Esophagus (tissue), 2 donors: Measurements from ENCODE around the gene PARG. TPM values are rescaled to one million over a fixed set of nuclear protein-coding genes. Genes with fewer than 3 reads are reported as not detected.
"Not testable (repeated sequence)": the region's sequence is repeated elsewhere in the genome, so short reads cannot be mapped to it uniquely, and the experiment has no call there.

Experiments
- H3K27ac ChIP-seq, 2 donors: one replicate each; pipeline ENCODE4 v1.5.1; 2013; ENCODE audit warnings: low read depth in 2 of 2, mild to moderate bottlenecking in 2 of 2, inconsistent platforms in 1 of 2, low read length in 1 of 2, moderate library complexity in 1 of 2
- H3K27me3 ChIP-seq, 2 donors: one replicate each; pipeline ENCODE4 v1.6.1; 2013; ENCODE audit warnings: low read length in 2 of 2, control low read depth in 1 of 2, mild to moderate bottlenecking in 1 of 2; ENCODE audit not compliant: insufficient read depth in 2 of 2, control insufficient read depth in 1 of 2
- H3K36me3 ChIP-seq, 2 donors: one replicate each; pipeline ENCODE4 v1.6.1; 2013; ENCODE audit warnings: low read length in 1 of 2; ENCODE audit not compliant: control insufficient read depth in 2 of 2, insufficient read depth in 2 of 2
- H3K4me1 ChIP-seq, 2 donors: one replicate each; pipeline ENCODE4 v1.6.1; 2013; ENCODE audit warnings: low read length in 1 of 2; ENCODE audit not compliant: control insufficient read depth in 2 of 2, insufficient read depth in 2 of 2
- H3K4me3 ChIP-seq, 2 donors: one replicate each; pipeline ENCODE4 v1.5.1; 2013; ENCODE audit warnings: low read length in 2 of 2, mild to moderate bottlenecking in 2 of 2, low read depth in 1 of 2, moderate library complexity in 1 of 2
- H3K9me3 ChIP-seq, 2 donors: one replicate each; pipeline ENCODE4 v1.6.1; 2013; ENCODE audit warnings: mild to moderate bottlenecking in 2 of 2, low read depth in 1 of 2, low read length in 1 of 2, moderate library complexity in 1 of 2; ENCODE audit not compliant: control insufficient read depth in 2 of 2, insufficient read depth in 1 of 2
- WGBS, 2 donors: extraction: QIAGEN DNeasy Blood & Tissue Kit; methylation state at CpG; one replicate each; pipeline ENCODE4 v1.1.7; 2013; 5-methylcytosine and 5-hydroxymethylcytosine counted together
- polyA plus RNA-seq, 2 donors: library from polyadenylated mRNA; stranded (reverse); fragments of 200-250 nt; gene quantifications; one replicate each; pipeline ENCODE4 v1.2.3, GENCODE V29; 2013
- donor health status: healthy with polysubstance abuse.
- donor health status: Bipolar disorder and iron deficiency.

PARG gene
- polyA plus RNA-seq, 2 donors = 3.1 to 7.6 TPM

DNA sequence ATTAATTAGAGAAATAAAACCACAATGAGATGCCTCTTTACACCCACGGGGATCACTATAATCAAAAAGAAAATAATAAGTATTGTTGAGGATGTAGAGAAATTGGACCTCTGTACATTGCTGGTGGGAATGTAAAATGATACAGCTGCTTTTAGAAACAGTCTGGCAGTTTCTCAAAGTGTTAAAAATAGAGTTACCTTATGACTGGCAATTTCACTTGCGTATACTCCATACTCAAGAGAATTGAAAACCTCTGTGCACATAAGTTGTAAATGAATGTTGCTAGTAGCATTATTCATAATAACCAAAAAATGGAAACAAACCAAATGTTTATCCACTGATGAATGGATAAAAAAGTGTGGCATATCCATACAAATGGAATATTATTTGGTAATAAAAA is 6.3 kb upstream of the PARG start:
- not testable (repeated sequence) for H3K4me1 ChIP-seq, H3K36me3 ChIP-seq, H3K27ac ChIP-seq, H3K4me3 ChIP-seq, H3K9me3 ChIP-seq, H3K27me3 ChIP-seq
- 84% methylated on average over 1 of the region's 2 CpGs for WGBS, 2 donors

DNA sequence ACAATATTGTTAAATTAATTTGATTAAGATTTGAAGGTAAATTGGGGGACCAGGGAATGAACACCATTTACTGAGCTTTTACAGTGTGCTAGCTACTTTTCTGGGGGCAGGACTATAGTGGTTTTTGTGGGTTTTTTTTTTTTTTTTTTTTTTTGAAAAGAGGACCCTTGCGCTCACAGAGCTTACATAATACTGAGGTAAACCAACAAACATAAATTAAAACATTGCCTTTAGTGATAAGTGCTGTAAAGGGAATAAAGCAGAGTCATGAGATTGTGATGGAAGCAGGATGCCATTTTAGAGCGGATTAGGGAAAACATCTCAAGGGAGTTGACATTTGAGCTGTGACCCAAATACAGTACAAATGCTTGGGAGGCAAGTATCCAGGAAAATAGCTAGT is 1.8 kb upstream of the PARG start:
- not testable (repeated sequence) for H3K4me3 ChIP-seq, H3K9me3 ChIP-seq, H3K27ac ChIP-seq, H3K4me1 ChIP-seq, H3K27me3 ChIP-seq, H3K36me3 ChIP-seq
- 87 to 93% methylated on average over 2 of the region's 2 CpGs for WGBS, 2 donors

DNA sequence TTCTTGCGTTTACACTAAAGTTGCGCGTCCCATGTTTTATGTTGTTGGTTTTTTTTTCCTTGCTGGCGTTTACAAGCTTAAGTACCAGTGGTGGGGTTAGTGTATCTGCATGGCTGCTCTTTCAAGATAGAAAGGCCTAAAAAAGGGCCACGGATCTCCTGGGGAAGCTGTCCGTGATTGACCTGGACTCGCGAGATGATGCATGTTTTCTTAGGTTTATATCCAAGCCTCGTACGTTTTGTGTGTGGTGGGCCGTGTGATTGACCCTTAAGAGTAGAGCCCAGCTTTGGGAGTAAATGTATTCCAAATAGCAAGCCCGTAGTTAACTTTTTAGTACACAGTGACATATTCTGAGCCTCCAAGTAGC is 495 bp upstream of the PARG start:
- not testable (repeated sequence) for H3K27me3 ChIP-seq, H3K4me1 ChIP-seq, H3K36me3 ChIP-seq, H3K9me3 ChIP-seq
- Histone ChIP-seq H3K4me3 (peak overlapping the region; percentile 77 to 81), H3K27ac (peak overlapping the region; percentile 31 to 55)
- 0 to 1% methylated on average over 11 to 12 of the region's 12 CpGs for WGBS, 2 donors

DNA sequence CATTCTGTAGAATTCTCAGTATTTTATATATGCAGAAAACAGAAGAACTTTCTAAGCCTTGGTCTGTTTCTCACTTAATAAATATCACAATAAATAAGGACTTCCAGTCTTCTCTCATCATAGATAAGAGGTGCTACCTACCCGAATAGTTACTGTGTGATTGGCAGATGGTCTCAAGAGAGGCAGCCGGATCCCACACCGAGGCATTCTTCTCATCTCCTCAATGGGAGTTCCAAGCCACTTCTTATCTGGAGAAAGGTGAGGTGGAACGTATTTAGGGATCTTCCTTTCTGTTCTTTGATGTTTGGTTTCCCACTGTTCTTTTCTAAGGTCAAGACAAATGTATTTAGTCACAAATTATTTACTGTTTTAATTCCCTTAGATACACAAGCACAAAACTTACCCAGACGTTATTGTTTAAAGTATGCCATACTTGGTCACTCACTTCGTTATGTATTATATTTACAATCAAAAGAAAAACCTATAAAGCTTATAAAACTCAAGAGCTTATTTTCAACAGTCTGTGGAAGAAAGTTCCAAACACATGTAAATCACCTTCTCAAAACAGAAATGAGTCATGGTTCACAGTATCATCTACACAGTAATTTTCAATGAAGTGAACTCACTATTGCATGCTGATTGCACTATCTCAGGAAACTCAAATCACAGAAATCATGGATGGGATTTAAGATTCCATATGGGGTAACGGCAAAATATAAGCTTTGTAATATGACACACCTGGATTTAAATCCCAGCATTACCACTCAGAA is 9.7 kb downstream of the PARG start:
- H3K36me3 ChIP-seq, H3K27me3 ChIP-seq, H3K9me3 ChIP-seq, H3K4me1 ChIP-seq, H3K4me3 ChIP-seq, H3K27ac ChIP-seq: not testable (repeated sequence)
- WGBS, 2 donors = 80 to 83% methylated on average over 7 of the region's 7 CpGs

DNA sequence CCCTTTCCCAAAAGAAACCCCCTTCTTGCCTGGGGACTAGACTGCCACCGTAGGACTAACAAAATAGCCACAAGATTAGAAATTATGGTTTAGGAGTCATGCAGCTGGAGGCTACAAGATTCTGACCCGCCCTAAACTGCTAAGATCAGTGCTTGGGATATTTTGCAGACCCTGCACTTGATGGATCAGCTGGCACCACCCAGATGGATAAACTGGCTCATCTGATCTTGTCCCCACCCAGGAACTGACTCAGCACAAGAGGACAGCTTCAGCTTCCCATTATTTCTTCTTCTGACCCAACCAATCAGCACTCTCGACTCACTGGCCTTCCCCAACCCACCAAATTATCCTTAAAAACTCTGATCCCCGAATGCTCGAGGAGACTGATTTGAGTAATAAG is 10.6 kb downstream of the PARG start:
- not testable (repeated sequence) for H3K4me3 ChIP-seq, H3K4me1 ChIP-seq, H3K9me3 ChIP-seq, H3K36me3 ChIP-seq, H3K27me3 ChIP-seq, H3K27ac ChIP-seq
- 93% methylated on average over 4 of the region's 5 CpGs for WGBS, 2 donors

DNA sequence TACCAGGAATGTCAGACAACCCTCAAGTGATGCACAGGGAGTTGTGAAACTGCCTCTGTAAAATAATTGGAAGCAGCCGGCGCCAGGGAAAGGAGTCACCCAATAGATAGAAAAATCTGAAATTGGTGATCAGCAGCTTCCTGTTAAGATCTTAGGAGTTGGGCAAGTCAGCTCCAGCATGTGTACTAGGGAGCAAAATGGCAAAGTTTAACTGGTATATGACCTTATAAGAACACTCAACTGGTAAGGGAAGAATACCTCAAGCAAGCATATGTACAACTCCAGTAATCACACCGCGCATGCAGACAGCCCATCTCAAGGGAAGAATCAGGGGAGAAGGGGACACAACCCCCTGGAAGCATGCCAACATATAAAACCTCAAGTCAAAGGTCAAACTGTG is 18.3 kb downstream of the PARG start:
- not testable (repeated sequence) for H3K36me3 ChIP-seq, H3K4me3 ChIP-seq, H3K27me3 ChIP-seq, H3K9me3 ChIP-seq, H3K27ac ChIP-seq, H3K4me1 ChIP-seq
- WGBS, 2 donors = 72 to 98% methylated on average over 4 of the region's 4 CpGs

DNA sequence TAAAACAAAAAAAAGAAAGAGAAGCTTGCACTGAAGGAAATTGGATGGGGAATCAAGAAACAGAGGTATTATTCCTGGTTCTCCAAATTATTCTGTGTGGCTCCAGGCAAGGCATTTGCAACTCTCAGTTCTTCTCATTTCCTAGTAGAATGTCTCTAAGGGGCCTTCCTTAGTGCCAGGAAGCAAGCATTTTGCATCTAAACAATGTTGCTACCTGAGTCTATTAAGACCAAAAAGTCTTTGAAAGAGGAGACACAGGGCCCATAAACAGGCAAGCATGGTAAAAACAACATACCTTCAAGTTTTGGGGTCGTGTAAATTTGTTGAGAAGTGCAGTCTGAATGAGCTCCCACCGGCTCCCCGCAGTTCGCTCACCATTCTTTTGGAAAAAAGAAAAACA is 19.8 kb downstream of the PARG start:
- H3K27ac ChIP-seq, H3K4me3 ChIP-seq, H3K27me3 ChIP-seq, H3K36me3 ChIP-seq, H3K4me1 ChIP-seq, H3K9me3 ChIP-seq: not testable (repeated sequence)
- WGBS, 2 donors = 75 to 82% methylated on average over 4 of the region's 4 CpGs

DNA sequence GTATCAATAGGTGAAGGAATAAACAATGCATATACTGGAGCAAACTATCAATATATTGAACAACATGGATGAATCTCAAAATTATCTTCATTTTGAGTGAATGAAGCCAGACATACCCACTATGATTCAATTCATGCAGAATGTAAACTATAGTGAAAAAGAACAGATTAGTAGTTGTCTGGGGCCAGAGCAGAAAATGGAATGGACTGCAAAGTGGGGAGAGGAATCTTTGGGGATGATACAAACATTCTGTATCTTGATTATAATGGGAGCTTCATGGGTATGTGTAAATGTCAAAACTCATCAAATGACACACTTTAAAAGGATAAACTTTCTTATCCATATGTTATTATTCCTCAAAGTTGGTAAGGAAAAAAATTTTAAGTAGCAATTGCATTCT is 23.9 kb downstream of the PARG start:
- not testable (repeated sequence) for H3K27me3 ChIP-seq, H3K4me3 ChIP-seq, H3K9me3 ChIP-seq, H3K4me1 ChIP-seq, H3K36me3 ChIP-seq, H3K27ac ChIP-seq

DNA sequence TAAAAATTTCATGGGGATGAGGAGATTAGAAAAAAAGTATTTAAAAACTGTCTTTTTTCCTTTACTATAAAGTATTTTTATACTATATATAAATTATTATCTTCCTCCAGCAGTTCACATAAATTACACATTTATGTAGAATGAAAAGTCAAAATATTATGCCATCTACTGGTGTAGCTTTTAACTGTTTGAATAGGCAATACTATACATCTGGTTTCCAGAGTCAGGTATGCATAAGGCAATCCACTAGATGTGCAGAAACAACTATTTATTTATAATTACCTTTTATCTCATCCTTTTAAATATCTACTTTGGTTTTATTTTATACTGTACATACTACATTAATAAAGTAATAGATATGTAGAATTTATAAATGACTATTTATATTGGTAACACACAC is 25.4 kb downstream of the PARG start:
- not testable (repeated sequence) for H3K27me3 ChIP-seq, H3K4me3 ChIP-seq, H3K27ac ChIP-seq, H3K4me1 ChIP-seq, H3K9me3 ChIP-seq, H3K36me3 ChIP-seq

DNA sequence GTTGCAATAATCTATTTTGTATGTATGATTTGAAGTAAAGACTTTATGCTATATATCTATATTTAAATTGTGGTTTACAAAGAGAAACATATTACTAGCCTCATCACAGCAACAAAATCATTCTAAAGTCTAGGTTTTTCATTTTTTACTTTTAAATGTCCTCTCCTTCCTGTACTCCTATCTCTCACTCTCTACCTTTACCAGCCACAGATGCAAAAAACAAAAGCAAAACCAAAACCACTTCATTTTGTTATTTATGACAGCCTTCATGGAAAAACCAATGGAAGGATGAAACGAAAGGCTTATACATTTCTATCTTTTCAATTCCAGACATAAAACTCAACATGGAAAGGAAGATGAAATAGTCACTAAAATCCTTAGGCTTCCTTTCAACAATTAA is 31.5 kb downstream of the PARG start:
- not testable (repeated sequence) for H3K27ac ChIP-seq, H3K9me3 ChIP-seq, H3K4me3 ChIP-seq, H3K27me3 ChIP-seq, H3K4me1 ChIP-seq, H3K36me3 ChIP-seq
- no CpG with 5 or more reads among the region's 1 CpG for WGBS, 2 donors
